GM12864 (cell line): ENCODE data around the gene BLVRB.

Experiments
- DNase-seq: peaks from one replicate; pipeline ENCODE4 v3.0.0-alpha.2; 2011; ENCODE audit warnings: low read depth
- H3K4me3 ChIP-seq: 2 replicates; pipeline ENCODE4 v1.5.1; 2011; ENCODE audit warnings: mild to moderate bottlenecking, low read depth, low read length, control low read depth
- TF ChIP-seq, protein P1 (sequence below): IDR thresholded peaks from 2 replicates; pipeline ENCODE4 v1.5.1; 2011; ENCODE audit warnings: low read depth, mild to moderate bottlenecking, moderate library complexity, low read length, control low read depth, inconsistent platforms; ENCODE audit errors: missing control alignments

The BLVRB gene

DNA sequence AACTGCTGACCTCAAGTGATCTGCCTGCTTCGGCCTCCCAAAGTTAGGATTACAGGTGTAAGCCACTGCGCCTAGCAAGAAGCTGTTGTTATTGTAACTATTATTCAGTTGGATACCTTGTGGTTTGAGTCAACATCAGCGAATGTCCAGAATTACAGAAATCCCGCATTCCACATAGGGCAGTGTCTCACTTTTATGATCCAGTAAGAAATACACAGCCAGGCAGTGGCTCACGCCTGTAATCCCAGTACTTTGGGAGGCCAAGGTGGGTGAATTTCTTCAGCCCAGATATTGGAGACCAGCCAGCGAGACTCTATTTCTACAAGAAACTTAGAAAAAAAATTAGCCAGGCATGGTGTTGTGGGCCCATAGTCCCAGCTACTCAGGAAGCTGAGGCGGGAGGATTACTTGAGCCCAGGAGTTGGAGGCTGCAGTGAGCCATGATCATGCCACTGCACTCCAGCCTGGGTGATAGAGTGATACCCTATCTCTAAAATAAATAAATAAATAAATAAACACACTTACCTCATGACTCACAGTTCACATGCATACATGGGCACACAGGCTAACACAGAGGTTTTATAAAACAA lies 45.1 kb upstream of the BLVRB start:
- TF ChIP-seq, protein P1, sequence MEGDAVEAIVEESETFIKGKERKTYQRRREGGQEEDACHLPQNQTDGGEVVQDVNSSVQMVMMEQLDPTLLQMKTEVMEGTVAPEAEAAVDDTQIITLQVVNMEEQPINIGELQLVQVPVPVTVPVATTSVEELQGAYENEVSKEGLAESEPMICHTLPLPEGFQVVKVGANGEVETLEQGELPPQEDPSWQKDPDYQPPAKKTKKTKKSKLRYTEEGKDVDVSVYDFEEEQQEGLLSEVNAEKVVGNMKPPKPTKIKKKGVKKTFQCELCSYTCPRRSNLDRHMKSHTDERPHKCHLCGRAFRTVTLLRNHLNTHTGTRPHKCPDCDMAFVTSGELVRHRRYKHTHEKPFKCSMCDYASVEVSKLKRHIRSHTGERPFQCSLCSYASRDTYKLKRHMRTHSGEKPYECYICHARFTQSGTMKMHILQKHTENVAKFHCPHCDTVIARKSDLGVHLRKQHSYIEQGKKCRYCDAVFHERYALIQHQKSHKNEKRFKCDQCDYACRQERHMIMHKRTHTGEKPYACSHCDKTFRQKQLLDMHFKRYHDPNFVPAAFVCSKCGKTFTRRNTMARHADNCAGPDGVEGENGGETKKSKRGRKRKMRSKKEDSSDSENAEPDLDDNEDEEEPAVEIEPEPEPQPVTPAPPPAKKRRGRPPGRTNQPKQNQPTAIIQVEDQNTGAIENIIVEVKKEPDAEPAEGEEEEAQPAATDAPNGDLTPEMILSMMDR, result no peak
- H3K4me3 ChIP-seq, result no peak overlapping the region
- DNase-seq, result no peak

DNA sequence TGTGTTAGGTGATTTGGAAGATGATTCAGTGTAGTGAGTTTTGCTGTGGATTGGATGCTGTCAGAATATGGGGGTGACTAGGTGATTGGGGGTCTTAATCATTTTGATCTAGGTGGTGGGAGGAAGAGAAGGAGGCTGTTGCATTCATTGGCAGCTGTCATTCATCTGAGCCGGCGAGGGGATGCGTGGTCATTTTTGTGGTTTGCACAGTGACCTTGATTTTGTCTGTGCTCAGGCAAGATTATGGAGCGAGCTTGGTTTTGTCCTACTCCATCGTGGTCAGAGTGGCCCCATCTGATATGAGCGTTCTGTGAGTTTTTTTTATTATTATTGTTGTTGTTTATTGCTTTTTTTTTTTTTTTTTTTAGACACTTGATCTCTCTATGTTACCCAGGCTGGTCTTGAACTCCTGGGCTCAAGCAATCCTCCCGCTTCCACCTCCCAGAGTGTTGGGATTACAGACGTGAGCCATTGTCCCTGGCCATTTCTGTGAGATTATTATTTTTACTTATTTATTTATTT lies 43.3 kb upstream of the BLVRB start:
- H3K4me3 ChIP-seq, result no peak overlapping the region
- TF ChIP-seq, protein P1, result no peak
- no peak for DNase-seq

DNA sequence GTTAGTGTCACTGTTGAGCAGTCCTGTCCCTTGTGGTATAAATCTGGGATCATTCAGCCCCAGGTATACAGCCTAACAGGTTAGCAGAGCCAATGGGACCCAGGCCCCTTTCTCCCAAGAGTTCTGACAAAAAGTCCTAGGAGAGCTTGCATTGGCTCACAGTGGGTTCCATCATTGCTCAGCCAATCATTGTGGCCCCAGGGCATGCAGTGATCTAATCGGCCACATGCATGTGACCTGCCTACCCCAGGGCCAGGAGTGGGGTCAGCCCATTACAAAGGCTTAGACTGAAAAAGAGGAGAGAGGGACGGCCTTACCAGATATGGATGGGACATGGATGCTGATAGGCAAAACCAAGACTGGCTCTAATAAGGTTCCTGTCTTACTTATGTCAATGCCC lies 42.3 kb upstream of the BLVRB start:
- TF ChIP-seq, protein P1, result no peak
- DNase-seq, result no peak
- H3K4me3 ChIP-seq, result no peak overlapping the region

DNA sequence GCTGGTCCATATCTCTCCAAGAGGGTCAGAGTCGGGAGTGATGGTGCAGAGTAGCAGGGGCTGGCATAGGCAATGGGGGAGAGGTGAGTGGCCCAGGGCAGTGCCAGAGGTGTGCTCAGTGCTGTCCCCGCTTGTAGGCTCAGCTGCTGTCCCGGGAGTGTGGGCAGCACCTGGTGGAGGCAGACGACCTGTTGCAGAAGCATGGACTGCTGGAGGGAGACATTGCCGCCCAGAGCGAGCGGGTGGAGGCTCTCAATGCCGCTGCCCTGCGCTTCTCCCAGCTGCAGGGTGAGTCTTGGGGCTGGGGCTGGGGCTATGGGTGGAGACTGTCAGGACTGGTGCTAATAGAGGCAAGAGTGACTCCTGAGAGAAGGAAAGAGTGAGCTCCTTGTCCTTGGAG lies 40.6 kb upstream of the BLVRB start:
- no peak for DNase-seq
- H3K4me3 ChIP-seq, result no peak overlapping the region
- TF ChIP-seq, protein P1, result no peak

DNA sequence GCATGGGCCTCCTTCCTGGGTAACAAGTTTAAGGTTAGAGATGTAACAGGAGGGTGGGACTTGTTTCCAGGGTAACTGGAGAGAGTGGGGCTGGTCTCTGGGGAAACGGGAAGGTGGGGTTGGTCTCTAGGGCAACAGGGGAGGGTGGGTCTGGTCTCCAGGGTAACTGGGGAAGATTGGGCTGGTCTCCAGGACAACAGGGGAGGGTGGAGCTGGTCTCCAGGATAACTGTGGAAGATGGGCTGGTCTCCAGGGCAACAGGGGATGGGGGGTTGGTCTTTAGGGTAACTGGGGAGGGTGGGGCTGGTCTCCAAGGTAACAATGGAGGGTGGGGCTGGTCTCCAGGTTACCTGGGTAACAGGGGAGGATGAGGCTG lies 37.8 kb upstream of the BLVRB start:
- DNase-seq, result no peak
- no peak overlapping the region for H3K4me3 ChIP-seq
- TF ChIP-seq, protein P1, result no peak

DNA sequence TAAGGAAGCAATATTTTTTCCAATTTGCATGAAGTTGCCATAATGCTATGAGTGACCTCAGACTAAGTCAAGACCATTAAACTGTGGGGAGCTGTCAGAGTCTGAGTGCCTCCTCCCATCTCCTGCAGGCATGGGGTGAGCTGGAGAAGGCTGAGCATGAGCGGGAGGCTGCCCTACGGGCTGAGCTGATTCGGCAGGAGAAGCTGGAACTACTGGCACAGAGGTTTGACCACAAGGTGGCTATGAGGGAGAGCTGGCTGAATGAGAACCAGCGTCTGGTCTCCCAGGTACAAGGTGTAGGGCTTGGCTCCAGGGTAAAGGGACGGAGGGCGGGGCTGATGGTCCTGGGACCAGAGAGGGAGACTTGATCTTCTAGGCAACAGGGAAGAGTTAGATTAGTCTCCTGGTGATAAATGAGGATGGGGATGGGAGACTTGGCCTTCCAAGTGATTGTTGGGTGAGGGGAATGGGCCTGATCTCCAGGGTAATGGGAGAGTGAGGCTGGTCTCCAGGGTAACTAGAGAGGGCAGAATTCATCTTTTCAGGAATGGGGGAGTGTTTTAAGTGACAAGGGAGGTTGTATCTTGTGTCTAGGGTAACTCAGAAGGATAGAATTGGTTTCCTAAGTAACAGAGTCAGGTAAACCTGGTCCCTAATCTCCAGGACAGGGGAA lies 37.2 kb upstream of the BLVRB start:
- H3K4me3 ChIP-seq, result no peak overlapping the region
- TF ChIP-seq, protein P1, result peak; percentile 21
- no peak for DNase-seq

DNA sequence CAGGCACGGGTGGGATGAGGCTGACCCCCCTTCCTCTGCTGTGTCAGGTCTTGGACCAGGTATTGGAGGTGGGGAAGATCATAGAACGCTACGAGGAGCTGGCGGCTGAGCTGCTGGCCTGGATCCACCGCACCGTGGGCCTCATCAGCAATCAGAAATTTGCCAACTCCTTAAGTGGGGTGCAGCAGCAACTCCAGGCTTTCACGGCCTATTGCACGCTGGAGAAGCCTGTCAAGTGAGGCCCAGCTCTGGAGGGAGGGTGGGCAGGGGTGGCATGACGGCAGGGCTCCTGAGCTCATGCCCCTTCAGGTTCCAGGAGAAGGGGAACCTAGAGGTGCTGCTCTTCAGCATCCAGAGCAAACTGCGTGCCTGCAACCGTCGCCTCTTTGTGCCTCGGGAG lies 36.5 kb upstream of the BLVRB start:
- no peak overlapping the region for H3K4me3 ChIP-seq
- DNase-seq, result no peak
- TF ChIP-seq, protein P1, result no peak
